ENCODE data around the gene ZNF440. TPM values are rescaled to one million over a fixed set of nuclear protein-coding genes. Genes with fewer than 3 reads are reported as not detected.

Gene ZNF440
- polyA plus RNA-seq, 1 donor from 2014 or later = 1.7 TPM

Other genes starting within 250 kb of the ZNF440 start
- gene ACP5, start 236.6 kb upstream of the ZNF440 start, polyA plus RNA-seq = 109 TPM
- 7.7 TPM for gene ZNF627, start 216.8 kb upstream of the ZNF440 start, polyA plus RNA-seq
- gene ZNF823, start 75.3 kb upstream of the ZNF440 start, polyA plus RNA-seq = 2.5 TPM
- 9.3 TPM for gene ZNF441, start 47.3 kb upstream of the ZNF440 start, polyA plus RNA-seq
- gene ZNF491, start 15.8 kb upstream of the ZNF440 start, polyA plus RNA-seq = 0.85 TPM
- 8.7 TPM for gene ZNF439, start 34.5 kb downstream of the ZNF440 start, polyA plus RNA-seq
- 2.1 TPM for gene ZNF69, start 73.5 kb downstream of the ZNF440 start, polyA plus RNA-seq
- gene ZNF700, start 110.8 kb downstream of the ZNF440 start, polyA plus RNA-seq = 3.9 TPM
- 2.4 TPM for gene ZNF763, start 150.8 kb downstream of the ZNF440 start, polyA plus RNA-seq
- gene ZNF433, start 221.4 kb downstream of the ZNF440 start, polyA plus RNA-seq = 2.8 TPM
- not detected for gene ZNF878, start 238.7 kb downstream of the ZNF440 start, polyA plus RNA-seq

Measured in IgD-negative memory B cell (primary cell).